ENCODE data around the gene RPL18A. TPM values are rescaled to one million over a fixed set of nuclear protein-coding genes. Genes with fewer than 3 reads are reported as not detected.
A peak's percentile ranks its signal among the peaks of the same experiment; 100 is the strongest.

RPL18A gene
- total RNA-seq, 1 donor from 2014 or later = 860 TPM

DNA sequence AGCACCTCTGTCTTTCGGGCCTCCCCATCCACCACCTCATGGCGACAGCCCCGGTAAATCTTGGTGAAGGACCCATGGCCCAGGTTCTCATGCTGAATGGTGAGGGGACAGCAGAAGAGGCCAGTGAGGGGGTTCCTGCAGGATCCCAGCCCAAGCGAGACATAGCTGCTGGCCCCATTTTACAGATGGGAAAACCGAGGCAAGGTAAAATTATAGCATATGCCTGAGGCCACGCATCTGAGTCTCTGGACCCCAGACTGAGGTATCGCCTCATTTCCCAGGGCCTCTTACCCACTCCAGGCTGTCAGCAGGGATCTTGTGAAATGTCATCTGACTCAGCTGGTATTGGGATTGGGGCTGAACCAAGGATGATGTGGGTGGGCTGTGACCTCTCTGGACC, 21.7 kb upstream of the RPL18A start:
- ATAC-seq (no peak), DNase-seq (ENCODE audit: missing footprints) (no peak)
- intact Hi-C loops (cut with DNase I) = no loop called here

DNA sequence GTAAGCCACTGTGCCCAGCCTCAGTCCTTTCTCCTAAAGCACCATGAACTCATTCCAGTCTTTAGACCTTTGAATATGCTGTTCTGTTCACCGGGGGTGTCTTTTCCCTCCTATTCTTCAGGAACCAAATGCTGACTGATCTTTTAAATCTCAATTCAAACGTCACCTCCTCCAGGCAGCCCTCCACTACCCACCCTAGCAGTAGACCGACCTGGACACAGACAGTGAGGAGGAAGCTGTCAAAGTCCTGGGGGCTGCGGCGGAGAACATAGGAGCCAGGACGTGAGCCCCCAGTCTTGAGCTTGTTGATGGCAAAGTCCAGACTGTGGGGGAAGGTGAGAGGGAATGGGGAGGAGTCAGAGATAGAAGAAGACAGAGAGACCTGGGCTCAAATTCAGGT, 19.7 kb upstream of the RPL18A start:
- no peak for DNase-seq (ENCODE audit: missing footprints)
- intact Hi-C loops (cut with DNase I) = no loop called here
- ATAC-seq = no peak

DNA sequence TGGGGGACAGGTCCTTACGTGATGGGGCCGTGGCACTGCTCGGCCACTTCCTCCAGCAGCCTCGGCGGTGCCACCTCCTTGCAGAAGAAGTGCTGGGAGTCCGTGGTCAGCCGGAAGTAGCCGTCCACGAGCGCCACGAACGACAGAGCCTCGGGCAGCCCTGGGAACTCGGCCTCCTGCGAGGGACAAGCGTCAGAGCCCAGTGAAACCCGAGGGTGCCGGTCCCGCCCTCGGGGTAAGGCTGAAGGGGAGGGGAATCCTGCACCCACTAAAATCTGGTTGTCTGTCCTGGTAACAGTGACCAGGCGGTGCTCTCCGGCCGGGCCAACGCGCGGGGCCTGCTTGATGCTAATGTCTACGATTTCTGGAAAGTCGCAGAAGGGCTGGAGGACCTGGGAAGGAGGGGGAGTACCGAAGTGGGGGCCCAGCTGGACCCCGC, 18.3 kb upstream of the RPL18A start:
- intact Hi-C loops (cut with DNase I) = no loop called here
- no peak for DNase-seq (ENCODE audit: missing footprints)
- ATAC-seq = no peak

DNA sequence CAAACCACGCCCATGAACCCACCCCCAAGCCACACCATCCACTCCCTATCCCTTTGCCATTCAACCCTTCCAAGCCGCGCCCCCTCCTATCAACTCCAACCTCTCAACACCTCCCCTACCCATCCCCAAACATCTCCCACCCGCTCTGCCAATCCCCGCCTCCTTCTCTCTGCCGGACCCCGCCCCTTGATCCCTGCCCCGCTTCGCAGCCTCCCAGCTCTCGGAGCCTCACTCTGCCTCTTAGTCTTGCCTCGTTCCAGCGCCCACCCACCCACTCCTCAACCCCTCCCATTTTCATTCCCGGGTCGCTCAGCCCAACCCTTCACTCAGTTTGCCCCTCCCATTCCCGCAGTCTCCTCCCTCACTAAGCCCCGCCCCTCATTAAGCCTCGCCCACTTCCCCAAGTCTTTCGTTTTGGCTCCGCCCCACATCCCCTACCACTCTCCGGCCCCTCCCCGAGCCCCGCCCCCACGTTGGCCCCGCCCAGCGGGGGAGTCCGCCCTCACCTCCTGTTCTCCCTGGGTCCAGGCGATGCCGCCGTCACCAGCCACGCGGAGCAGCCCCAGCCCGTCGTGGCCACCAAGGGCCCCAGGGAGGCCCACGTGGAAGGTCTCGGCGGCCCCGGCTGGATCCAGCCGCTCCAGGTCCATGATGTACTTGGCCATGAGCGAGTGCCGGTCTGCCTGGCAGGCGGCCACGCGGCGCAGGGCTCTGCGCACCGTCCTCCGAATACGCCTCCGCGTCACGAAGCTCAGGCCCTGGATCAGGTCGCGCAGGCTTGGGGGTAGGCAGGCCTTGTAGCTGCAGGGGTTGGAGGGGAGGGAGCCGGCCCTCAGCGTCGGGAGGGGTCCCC, 17.7 kb upstream of the RPL18A start:
- intact Hi-C loops (cut with DNase I) = no loop called here
- ATAC-seq (peak; percentile 76), DNase-seq (ENCODE audit: missing footprints) (peak; percentile 73)

DNA sequence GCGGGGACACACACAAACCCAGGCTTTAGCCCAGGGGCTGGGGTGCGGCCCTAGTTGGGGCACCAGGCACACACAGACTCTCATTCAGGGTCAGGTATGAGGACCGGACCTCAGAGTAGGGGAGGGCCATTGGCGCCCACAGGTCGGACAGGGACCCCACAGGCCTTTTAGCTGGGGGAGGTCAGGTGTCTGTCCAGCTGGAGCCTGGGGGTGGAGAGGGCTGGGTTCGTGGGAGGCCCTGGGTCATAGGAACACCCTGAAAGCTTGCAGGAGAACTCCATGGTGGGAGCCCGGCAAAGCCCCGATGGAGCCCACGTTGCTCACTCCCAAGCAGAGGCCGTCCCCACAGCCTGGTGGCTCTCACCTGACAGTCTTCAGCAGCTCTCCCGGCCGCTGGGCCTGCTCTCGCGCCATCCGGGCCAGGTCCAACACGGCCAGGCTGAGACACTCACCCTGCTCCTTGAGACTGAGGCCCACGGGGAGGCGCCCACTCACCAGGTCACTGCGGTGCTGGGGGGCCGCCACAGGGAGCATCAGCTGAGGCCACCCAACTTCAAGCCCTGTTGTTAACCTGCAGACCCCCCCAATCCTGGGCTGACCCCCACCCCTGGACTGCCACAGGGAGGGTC, 16.9 kb upstream of the RPL18A start:
- intact Hi-C loops (cut with DNase I) = no loop called here
- DNase-seq (ENCODE audit: missing footprints) = no peak
- no peak for ATAC-seq

DNA sequence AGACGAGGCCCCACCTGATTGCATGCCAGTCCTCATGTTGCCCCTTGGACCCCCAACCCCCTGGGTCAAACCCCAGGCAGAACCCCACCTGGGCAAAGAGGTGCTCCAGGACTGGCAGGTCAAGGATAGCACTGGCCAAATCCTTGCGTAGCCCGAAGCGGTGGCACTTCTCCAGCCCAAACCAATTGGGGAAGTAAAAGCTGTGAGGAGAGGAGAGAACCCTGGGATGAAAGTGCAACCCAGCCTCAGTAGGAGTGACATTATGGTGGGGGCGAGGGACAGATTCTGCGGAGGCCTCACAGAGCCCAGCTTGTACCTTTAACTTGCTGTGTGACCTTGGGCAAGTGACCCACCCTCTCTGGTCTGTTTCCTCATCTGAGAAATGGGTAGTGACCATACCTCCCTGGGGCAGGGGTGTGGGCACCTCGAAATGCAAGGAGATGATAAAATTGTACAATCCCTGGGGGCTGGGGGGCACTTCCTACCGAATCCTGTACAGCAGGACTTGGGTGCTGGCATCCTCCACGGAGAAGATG, 16.4 kb upstream of the RPL18A start:
- no peak for DNase-seq (ENCODE audit: missing footprints)
- intact Hi-C loops (cut with DNase I) = no loop called here
- ATAC-seq = no peak

DNA sequence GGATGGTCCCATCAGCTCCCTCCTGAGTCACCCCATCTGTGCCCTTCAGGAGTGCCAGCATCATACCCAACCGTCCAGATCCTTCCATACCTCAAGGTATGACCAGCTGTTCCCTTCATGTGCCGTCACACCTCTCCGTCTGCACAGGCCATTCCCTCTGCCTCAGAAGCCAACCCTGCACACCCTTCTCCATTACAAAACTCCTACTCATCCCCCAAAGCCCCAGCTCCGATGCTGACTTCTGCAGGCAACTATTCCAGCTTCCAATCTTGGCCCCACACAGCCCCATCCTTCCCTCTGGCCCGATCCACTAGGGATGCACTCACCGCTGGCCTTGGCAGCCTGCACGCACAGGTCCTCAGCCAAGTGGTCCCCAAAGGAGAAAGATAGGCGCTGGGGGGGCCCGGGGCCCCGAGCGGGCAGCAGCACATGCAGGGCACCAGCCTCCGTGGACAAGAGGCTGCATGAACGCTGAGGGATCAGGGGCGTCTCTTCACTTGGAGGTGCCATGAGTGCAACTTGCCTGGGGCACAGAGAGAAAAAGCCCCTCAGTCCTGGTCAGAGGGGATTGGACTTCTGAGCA, 15.7 kb upstream of the RPL18A start:
- ATAC-seq (no peak), DNase-seq (ENCODE audit: missing footprints) (no peak)
- intact Hi-C loops (cut with DNase I) = no loop called here

DNA sequence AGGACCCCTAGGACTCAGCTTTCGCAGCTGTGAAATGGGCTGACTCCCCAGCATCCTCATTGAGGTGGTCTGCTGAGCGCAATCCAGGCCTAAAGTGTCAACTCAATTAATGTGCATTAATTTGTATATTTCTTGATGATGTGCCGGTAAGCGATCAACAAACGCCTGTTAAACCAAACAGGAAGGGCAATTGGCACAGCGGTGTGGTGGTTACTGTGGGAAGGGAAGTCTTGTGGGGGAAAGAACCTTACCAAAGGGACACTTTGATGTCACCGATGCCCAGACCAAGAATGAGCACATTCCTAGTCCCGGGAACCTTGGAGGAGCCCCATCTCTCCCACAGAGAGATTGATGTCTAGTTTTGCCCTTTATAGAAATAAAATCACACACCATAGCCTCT, 13.6 kb upstream of the RPL18A start:
- no peak for ATAC-seq
- DNase-seq (ENCODE audit: missing footprints) = no peak
- intact Hi-C loops (cut with DNase I) = no loop called here

DNA sequence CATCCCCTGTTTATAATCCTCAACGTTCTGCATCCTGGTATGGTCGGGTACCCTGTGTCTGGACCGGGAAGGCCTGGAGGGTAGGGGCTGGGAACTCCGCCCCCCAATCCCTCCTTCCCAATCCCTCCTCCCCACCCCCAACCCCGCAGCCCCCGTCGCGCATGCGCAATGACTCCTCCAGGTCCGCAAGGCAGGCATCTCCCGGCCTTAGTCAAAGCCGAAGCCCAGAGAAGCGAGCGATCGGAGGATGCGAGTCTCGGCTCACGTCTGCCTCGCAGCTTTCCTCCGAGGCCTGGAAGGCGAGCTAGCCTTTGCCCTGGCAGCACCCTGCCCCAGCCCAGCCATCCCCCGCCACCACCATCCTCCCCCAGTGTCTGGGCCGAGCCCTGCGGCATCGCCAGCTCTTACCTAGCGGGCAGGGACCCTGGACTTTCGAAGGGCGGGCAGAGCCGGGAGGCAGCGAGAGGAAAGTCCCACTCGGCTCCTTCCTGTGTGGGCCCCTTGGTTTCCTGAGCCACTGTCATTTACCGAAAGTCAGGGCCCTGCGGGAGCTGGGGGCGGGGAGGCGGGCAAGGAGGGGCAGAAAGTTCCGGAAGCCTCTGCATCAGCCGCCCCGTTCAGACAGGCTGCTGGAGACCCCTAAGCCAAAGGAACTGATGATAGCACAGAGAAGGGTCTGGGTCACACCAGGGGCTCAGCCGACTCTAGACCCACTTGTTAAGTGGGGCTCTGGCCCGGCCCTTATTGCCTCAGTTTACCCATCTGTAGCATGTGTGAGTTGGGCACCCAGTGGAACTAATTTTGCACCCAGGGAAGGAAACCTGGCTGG, 12.0 kb upstream of the RPL18A start, which contains the start of gene JAK3:
Gene JAK3, minus strand, starts transcription at position 445 of the 829 bp plus-strand sequence. CDS start 3,565 bp downstream, outside the sequence.
- ATAC-seq (peak; percentile 41), DNase-seq (ENCODE audit: missing footprints) (peak; percentile 86)
- intact Hi-C loops (cut with DNase I) = no loop called here

DNA sequence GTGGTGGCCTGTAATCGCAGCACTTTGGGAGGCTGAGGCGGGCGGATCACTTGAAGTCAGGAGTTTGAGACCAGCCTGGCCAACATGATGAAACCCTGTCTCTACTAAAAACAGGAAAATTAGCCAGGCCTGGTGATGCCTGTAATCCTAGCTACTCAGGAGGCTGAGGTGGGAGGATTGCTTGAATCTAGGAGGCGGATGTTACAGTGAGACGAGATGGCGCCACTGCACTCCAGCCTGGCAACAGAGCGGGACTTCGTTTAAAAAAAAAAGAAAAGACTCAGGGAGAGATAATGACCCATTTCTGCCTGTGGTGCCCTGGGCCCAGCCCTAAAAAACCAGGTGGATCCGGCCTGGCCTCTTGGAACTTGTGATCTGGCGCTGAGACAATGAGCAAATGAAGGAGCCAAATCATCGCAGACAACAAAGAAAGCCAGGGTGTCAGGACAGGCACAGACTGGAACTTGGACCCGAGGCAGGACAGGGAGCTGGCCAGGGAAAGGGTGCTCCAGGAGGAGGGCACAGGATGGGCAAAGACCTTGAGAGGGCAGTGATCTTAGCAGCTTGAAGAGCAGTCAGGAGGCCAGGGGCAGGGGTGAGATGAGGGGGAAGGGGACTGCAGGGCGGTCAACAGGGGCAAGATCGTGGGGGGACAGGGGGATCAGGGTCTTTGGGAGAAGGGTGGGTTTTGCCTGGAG, 11.0 kb upstream of the RPL18A start:
- DNase-seq (ENCODE audit: missing footprints) = no peak
- no peak for ATAC-seq
- intact Hi-C loops (cut with DNase I) = no loop called here

DNA sequence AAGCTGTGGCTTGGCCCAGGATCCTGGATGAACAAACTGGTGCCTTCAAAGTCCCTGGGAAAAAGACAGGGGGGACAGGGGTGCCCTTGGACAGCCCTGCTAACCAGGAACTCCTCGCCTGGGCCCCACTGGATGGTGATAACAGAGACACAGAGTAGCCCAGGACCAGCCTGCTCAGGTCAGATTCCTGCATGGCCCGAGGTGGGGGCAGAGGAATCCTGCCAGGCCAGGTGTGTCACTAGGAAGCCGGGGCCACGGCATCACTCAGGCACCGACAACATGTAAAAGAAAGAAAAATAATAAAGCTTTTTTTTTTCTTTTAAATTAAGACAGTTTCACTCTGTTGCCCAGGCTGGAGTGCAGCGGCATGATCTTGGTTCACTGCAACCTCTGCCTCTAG, 5.6 kb upstream of the RPL18A start:
- ATAC-seq (no peak), DNase-seq (ENCODE audit: missing footprints) (peak; percentile 63)
- intact Hi-C loops (cut with DNase I) = loop anchor here (10.0 kb wide), 1 partner anchor 139 kb away; the partner anchor contains the start of gene MAP1S

DNA sequence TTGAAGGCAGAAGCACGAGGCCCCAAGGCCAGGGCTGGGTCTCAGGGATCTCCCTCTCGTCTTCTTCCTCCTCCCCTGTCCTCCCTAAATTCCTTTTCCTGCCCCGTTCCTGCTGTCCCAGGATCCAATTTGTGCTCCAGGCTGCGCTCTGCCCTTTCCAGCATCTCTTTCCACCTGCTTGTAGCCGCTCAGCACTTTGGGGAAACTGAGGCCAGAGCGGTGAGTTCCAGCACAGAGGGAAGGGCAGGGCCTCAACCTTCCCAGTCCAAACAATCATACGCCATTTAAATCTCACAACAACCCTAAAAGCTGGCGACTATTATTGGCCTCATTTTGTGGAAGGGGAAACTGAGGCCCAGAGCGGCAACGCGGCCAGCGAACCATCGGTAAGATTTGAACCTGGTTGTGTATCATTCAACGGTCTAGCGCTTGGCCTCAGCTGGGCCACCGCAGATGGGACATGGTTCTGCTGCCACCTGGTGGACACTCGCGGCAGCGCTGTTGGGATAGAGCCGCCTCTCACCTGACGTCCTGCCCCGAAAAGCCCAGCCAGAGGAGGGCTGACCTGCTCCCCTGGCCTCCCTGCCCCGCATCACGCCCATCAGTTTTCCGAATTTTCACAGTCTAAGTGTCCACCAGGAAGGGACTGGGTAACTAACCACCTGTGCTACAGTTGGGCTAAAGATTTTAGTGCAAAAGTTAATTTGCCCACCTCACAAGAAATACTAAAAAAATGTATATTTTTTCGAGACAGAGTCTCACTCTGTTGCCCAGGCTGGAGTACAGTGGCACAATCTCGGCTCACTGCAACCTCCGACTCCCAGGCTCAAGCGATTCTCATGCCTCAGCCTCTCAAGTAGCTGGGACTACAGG, 4.2 kb upstream of the RPL18A start:
- ATAC-seq (peak; percentile 47), DNase-seq (ENCODE audit: missing footprints) (peak; percentile 92)
- intact Hi-C loops (cut with DNase I) = loop anchor here (5.0 to 10.0 kb wide), 3 partner anchors 141 to 508 kb away; partner anchors contain the start of gene MAP1S

DNA sequence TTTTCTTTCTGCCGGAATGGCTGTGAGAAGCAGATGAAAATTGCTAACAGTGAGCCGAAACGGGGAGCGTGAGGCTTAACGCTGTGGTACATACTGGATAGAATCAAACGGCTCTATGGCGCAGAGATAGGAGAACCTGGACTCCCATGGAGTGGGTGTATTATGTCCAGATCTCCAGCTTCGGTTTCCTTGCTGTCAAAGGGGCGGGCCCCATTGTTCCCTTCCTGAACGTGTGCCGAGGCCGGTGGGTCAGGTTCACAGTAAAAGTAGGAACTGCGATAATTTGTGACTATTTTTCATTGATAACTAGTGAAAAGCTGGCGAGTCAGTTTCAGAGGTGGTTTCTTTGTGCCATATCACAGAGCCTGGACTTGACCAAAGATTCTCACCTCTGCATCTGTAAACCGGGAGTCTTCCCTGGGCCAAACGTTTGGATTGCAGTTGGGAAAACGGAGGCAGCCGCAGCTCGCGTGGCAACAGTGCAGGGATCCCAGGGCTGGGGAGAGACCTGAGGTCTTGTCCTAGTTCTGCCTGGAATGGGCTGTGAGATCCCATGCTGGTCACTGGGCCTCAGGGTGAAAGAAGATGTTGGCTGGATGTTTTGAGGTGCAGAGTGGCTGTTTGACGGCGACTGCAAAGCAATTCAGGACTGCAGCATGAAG, 752 bp downstream of the RPL18A start:
- ATAC-seq (no peak), DNase-seq (ENCODE audit: missing footprints) (no peak)
- intact Hi-C loops (cut with DNase I) = no loop called here

DNA sequence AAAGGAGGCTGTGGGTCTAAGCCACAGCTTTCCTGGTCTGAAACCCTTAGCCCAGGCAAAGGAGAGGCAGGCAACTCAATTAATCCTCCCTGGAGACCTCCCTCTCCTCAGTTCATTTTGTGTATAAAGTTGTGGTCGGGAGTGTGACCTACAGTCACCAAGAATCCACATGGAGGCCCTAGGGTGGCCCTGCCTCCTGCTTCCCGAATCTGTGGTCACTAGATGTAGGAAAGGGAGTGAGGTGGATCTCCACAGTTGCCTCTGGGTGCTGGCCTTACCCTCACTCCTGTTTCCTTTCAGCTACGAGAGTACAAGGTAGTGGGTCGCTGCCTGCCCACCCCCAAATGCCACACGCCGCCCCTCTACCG, 1.3 kb downstream of the RPL18A start:
- no peak for DNase-seq (ENCODE audit: missing footprints)
- ATAC-seq = no peak
- intact Hi-C loops (cut with DNase I) = no loop called here

DNA sequence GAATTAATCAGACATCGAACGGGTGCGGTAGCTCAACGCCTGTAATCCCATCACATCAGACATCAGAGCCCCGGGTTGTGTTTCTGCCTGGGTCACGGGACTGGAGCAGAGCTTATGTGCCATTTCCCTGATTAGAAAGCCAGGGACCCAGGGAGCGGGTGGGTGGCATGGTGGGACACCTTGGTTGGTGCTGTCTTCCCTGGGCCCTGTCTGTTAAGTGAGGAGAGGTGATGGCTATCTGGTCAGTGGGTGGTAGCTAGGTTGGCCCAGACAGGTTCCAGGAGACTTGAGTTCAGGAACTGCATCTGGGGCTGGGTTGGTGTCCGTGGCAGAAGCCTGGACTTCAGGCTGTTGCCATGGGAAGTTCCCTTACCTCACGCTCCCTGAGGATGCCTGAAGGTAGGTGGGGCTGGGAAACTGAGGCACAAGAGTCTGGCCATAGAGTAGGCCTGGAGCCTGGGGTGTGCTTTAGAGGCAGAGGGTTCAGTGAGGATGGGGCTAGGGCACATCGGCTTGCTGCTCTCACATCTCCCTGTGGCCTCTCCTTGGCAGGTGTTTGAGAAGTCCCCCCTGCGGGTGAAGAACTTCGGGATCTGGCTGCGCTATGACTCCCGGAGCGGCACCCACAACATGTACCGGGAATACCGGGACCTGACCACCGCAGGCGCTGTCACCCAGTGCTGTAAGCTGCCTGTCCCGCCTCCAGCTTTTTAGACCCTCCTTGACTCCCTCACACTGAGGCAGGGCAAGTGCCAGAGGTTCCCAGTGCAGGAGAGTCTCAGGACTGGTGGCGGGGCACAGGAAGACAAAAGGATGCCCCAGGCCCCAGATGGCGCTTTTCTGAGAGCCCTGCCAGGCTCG, 2.1 kb downstream of the RPL18A start:
- ATAC-seq (no peak), DNase-seq (ENCODE audit: missing footprints) (peak; percentile 21)
- intact Hi-C loops (cut with DNase I) = no loop called here
